Tibial nerve (tissue), 4 donors: Measurements from ENCODE around the gene LRIG2.

Experiments used
- EP300 ChIP-seq, 2 donors: sonication (generic); formaldehyde crosslinking; IDR thresholded peaks; one replicate each; pipeline ENCODE4 v1.6.1; 2017; ENCODE audit warnings: antibody characterized with exemption in 2 of 2, mild to moderate bottlenecking in 1 of 2
- POLR2A ChIP-seq, 2 donors: fragments of 450-650 bp; IDR thresholded peaks; one replicate each; pipeline ENCODE4 v1.6.1; 2017; ENCODE audit warnings: antibody characterized with exemption in 2 of 2, mild to moderate bottlenecking in 2 of 2, moderate library complexity in 2 of 2
- TF ChIP-seq, protein P1 (sequence below), 5 experiments: fragments of 200-600 bp in 3 of 5; fragments of 450-650 bp in 2 of 5; sonication (generic) in 3 of 5; IDR thresholded peaks; one replicate each; pipeline ENCODE4 v1.5.1; 2016 to 2019; ENCODE audit warnings: antibody characterized with exemption in 5 of 5, mild to moderate bottlenecking in 3 of 5, moderate library complexity in 2 of 5

DNA sequence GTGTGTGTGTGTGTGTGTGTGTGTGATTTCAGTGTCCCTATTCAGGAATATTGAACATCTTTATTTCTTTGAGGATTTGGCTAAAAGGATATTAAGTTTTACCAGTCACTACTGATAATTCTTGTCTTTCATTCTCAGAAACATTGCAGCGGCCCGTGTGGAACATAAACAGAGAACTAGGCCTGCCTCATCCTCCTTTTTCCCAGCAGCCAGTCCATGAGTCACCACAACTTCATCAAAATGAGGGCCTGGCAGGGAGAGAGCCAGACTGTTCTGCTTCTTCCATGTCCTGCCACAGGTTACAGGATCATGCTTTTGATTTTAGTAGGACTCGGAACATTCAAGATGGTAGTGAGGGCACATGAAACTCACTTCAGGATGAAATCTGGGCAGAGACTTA lies 50.7 kb downstream of the LRIG2 start:
- TF ChIP-seq, protein P1, sequence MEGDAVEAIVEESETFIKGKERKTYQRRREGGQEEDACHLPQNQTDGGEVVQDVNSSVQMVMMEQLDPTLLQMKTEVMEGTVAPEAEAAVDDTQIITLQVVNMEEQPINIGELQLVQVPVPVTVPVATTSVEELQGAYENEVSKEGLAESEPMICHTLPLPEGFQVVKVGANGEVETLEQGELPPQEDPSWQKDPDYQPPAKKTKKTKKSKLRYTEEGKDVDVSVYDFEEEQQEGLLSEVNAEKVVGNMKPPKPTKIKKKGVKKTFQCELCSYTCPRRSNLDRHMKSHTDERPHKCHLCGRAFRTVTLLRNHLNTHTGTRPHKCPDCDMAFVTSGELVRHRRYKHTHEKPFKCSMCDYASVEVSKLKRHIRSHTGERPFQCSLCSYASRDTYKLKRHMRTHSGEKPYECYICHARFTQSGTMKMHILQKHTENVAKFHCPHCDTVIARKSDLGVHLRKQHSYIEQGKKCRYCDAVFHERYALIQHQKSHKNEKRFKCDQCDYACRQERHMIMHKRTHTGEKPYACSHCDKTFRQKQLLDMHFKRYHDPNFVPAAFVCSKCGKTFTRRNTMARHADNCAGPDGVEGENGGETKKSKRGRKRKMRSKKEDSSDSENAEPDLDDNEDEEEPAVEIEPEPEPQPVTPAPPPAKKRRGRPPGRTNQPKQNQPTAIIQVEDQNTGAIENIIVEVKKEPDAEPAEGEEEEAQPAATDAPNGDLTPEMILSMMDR (IDR thresholded peaks at IDR 0.05) = no peak
- TF ChIP-seq POLR2A (IDR thresholded peaks at IDR 0.05) = no peak
- TF ChIP-seq EP300 (IDR thresholded peaks at IDR 0.05) = no peak
